Mucosa of descending colon (tissue), 3 donors: ENCODE results near the gene CNTNAP4. TPM values are rescaled to one million over a fixed set of nuclear protein-coding genes. Genes with fewer than 3 reads are reported as not detected.
A peak's percentile ranks its signal among the peaks of the same experiment; 100 is the strongest.

Source experiments
- ATAC-seq: fragments of 200-7000 bp; cut with Tn5 transposase; one replicate; pipeline ENCODE4 v1.9.1; 2020; ENCODE audit warnings: mild to moderate bottlenecking, moderate library complexity
- DNase-seq, 3 donors: peaks; one replicate each; pipeline ENCODE4 v3.0.0-alpha.2; 2020
- H3K36me3 ChIP-seq: fragments of 200-600 bp; one replicate; pipeline ENCODE4 v1.8.0; 2021; ENCODE audit warnings: low read depth, mild to moderate bottlenecking
- H3K4me1 ChIP-seq: fragments of 200-600 bp; one replicate; pipeline ENCODE4 v1.8.0; 2021; ENCODE audit warnings: low read depth, mild to moderate bottlenecking
- H3K4me3 ChIP-seq: fragments of 200-600 bp; one replicate; pipeline ENCODE4 v1.8.0; 2021; ENCODE audit warnings: mild to moderate bottlenecking
- H3K9me3 ChIP-seq: fragments of 200-600 bp; one replicate; pipeline ENCODE4 v1.8.0; 2021; ENCODE audit warnings: mild to moderate bottlenecking
- intact Hi-C, 2 donors: fragments of 100-400 bp; cut with DNase I in 1 of 2; cut with micrococcal nuclease in 1 of 2; formaldehyde crosslinking; loops; one replicate each; pipeline versions ENCODE4 v1.11.0 to v1.11.1; 2022; cut with DNase I, micrococcal nuclease
- total RNA-seq, 3 donors: library from RNA; stranded (reverse); fragmentation: NEBNext Ultra II Directional in 2 of 3; extraction: Animal tissue kit (Norgen Biotek cat#: 25700) in 2 of 3; gene quantifications; one replicate each; pipeline versions ENCODE4 v1.2.1 to v1.2.4, GENCODE V29; 2021 to 2023
- TF ChIP-seq, protein P1 (sequence below): fragments of 200-600 bp; IDR thresholded peaks from one replicate; pipeline ENCODE4 v1.8.0; 2022; ENCODE audit warnings: antibody characterized with exemption, mild to moderate bottlenecking
- donor health status: DM: no; HTN: no; CAD: no; lungs with moderate emphysema.
- donor health status: DM: no; HTN: no; CAD: no.
- donor health status: DM: no; HTN: yes; CAD: no.

The CNTNAP4 gene
- total RNA-seq, 3 donors from 2014 or later: 0.32 TPM; not detected in 2

DNA sequence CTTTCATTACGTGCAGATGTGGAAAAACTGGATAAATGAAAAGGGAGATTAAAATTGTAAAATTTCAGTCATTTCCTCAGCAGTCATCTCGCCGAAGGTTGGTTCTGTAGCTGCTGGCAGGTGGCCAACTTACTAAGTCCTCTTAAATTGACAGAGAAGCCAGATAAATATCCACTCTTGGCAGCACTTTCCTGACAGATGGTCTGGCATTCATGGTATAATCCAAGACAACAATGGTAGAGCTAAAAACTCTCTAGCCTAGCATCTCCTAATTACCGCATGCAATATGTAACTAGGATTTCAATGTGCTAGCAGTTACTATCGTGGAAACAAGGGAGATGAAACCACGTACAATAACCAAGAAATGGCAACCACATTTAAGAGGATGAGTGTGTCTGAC lies 306.3 kb downstream of the CNTNAP4 start:
- DNase-seq (peak in 1 of 3 donors; percentile 6), ATAC-seq (no peak)
- TF ChIP-seq, protein P1, sequence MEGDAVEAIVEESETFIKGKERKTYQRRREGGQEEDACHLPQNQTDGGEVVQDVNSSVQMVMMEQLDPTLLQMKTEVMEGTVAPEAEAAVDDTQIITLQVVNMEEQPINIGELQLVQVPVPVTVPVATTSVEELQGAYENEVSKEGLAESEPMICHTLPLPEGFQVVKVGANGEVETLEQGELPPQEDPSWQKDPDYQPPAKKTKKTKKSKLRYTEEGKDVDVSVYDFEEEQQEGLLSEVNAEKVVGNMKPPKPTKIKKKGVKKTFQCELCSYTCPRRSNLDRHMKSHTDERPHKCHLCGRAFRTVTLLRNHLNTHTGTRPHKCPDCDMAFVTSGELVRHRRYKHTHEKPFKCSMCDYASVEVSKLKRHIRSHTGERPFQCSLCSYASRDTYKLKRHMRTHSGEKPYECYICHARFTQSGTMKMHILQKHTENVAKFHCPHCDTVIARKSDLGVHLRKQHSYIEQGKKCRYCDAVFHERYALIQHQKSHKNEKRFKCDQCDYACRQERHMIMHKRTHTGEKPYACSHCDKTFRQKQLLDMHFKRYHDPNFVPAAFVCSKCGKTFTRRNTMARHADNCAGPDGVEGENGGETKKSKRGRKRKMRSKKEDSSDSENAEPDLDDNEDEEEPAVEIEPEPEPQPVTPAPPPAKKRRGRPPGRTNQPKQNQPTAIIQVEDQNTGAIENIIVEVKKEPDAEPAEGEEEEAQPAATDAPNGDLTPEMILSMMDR: no peak
- intact Hi-C loops: no loop called here
- no peaks in the 10 kb centered on the region for H3K36me3 ChIP-seq
- H3K9me3 ChIP-seq: no peaks in the 10 kb centered on the region
- H3K4me1 ChIP-seq: no peaks in the 10 kb centered on the region
- H3K4me3 ChIP-seq: no peak overlapping the region

DNA sequence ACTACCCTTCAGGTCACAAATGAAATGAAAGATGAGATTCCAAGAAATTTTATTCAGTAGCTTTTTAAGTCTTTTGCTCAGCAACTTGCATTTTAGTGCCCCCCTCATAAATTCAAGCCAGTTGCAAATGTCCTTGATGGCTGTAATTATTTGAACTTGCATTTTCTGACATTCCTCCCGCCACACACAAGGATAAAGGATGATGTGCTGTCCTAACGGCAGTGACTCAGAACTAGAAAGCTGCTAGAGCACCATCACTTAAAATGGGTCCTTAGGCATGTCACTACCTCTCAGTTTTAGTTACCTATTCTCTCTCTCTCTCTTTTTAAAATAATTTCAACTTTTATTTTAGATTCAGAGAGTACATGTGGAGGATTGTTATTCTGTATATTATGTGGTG lies 306.7 kb downstream of the CNTNAP4 start:
- Histone ChIP-seq H3K36me3 (no peaks in the 10 kb centered on the region), H3K9me3 (no peaks in the 10 kb centered on the region), H3K4me3 (no peak overlapping the region), H3K4me1 (no peaks in the 10 kb centered on the region)
- DNase-seq: no peak
- TF ChIP-seq, protein P1: no peak
- intact Hi-C loops: no loop called here
- no peak for ATAC-seq

DNA sequence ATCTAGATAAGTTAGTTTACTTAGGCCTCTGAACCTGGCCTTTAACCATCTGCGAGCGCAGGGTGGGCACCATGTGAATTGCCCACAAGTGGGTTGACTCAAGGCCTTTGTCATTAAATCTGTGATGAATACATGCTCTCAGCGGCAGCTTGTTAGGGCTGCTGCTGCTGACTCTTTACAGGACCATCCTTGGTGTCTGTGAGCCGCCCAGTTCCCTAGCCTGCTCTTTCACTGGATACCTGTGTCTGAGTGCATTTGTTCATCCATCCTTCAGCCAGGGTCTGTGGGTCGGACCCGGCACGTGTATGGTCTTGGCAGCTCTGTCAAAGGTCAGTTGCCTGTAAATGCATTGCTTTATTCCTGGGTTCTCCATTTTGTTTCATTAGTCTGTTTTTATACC lies 321.3 kb downstream of the CNTNAP4 start:
- Histone ChIP-seq H3K36me3 (no peaks in the 10 kb centered on the region), H3K4me3 (no peak overlapping the region), H3K9me3 (no peaks in the 10 kb centered on the region), H3K4me1 (no peaks in the 10 kb centered on the region)
- DNase-seq: no peak
- TF ChIP-seq, protein P1: no peak
- intact Hi-C loops: no loop called here
- ATAC-seq: no peak

DNA sequence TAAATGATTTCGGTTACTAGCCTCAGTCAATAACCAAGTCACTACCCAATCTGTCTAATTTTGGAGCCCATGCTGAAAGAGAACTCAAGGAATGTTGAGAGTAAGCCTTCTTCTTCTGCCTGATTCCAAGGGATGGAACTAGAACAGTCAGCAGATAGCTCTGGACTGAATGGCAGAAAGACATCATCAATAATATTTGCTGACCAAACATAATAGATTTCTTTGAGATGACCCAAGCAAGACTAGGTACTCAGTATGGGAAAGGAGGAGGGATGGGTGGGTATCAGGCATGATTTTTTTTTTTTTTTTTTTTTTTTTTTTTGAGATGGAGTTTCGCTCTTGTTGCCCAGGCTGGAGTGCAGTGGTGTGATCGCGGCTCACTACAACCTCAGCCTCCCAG lies 330.1 kb downstream of the CNTNAP4 start:
- H3K36me3 ChIP-seq: no peaks in the 10 kb centered on the region
- H3K4me3 ChIP-seq: no peak overlapping the region
- ATAC-seq (no peak), DNase-seq (no peak)
- no peaks in the 10 kb centered on the region for H3K9me3 ChIP-seq
- TF ChIP-seq, protein P1: no peak
- no peaks in the 10 kb centered on the region for H3K4me1 ChIP-seq
- intact Hi-C loops: no loop called here
